Measurements from ENCODE around the gene IL5. TPM values are rescaled to one million over a fixed set of nuclear protein-coding genes. Genes with fewer than 3 reads are reported as not detected.

The IL5 gene
- total RNA-seq, 1 donor from 2014 or later, result not detected

DNA sequence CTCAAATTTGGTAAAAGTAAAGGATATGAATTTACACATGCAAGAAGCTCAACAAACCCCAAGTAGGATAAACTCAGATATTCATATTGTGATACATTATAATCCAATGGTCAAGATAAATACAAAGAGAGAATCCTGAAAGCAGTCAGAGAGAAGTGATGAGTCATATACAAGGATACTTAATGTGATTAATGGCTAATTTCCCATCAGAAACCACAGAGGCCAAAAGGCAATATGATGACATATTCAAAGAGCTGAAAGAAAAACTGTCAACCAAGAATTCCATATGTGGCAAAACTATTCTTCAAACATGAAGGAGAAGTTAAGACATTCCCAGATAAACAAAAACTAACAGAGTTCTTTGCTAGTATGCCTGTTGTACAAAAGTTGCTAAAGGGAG, 33.2 kb downstream of the IL5 start:
- peaks cover 9% of the 10 kb centered on the region for H3K9me3 ChIP-seq (replicated peaks)
- no peaks in the 10 kb centered on the region for H3K36me3 ChIP-seq
- no peak overlapping the region for H3K27ac ChIP-seq (replicated peaks)
- H3K4me1 ChIP-seq, result peaks cover 16% of the 10 kb centered on the region
- intact Hi-C loops (cut with micrococcal nuclease), result no loop called here
- H3K4me3 ChIP-seq, result no peak overlapping the region
- no peak for DNase-seq
- H3K27me3 ChIP-seq (ENCODE audit: low read depth), result no peaks in the 10 kb centered on the region
- TF ChIP-seq, protein P1, sequence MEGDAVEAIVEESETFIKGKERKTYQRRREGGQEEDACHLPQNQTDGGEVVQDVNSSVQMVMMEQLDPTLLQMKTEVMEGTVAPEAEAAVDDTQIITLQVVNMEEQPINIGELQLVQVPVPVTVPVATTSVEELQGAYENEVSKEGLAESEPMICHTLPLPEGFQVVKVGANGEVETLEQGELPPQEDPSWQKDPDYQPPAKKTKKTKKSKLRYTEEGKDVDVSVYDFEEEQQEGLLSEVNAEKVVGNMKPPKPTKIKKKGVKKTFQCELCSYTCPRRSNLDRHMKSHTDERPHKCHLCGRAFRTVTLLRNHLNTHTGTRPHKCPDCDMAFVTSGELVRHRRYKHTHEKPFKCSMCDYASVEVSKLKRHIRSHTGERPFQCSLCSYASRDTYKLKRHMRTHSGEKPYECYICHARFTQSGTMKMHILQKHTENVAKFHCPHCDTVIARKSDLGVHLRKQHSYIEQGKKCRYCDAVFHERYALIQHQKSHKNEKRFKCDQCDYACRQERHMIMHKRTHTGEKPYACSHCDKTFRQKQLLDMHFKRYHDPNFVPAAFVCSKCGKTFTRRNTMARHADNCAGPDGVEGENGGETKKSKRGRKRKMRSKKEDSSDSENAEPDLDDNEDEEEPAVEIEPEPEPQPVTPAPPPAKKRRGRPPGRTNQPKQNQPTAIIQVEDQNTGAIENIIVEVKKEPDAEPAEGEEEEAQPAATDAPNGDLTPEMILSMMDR (IDR thresholded peaks at IDR 0.05; ENCODE audit: borderline replicate concordance), result no peak

DNA sequence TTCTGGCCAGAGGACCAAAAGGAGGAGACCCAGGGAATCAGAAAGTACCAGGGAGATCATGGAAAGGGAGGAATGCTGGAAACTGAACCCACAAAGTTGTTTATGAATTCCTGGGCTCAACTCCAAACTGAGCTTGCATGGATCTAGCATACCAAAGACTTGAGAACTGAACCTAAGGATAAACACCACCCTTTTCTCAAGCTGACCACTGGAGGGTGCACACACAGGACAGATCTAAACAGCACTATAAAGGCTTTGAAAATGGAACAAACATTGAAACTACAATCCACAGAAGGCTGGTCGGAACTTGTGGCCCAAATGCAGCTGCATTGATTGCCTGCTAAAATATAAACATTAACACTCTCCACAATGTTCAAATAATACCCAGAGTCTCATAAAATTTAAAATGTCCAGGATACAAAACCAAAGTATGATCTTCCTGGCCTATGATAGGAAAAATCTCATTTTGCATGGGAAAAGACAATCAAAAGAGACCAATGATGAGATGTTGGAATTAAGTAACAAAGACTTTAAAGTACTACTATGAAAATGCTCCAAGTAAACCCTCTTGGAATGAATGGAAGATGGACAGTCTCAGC, 37.1 kb downstream of the IL5 start:
- intact Hi-C loops (cut with micrococcal nuclease), result no loop called here
- H3K27ac ChIP-seq (replicated peaks), result no peak overlapping the region

DNA sequence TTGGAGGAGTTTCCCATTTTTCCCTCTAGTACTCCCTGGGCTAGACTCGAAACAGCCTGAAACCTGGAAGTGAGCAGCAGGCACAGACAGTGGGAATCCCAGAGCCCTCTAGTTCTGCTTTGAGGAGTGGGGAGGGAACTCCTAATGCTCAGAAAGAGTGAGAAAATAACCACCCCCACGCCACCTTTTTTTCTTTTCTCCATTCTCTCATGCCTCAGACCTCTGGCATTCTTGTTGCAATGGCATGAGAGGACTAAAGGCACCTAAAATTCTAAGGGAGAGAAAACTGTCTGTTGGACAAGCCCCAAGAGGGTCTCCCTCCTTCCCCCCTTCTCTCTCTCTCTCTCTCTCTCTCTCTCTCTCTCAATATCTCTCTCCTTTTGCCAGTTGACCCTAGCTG, 37.7 kb downstream of the IL5 start:
- H3K36me3 ChIP-seq, result no peaks in the 10 kb centered on the region
- peaks cover 53% of the 10 kb centered on the region for H3K4me1 ChIP-seq
- H3K4me3 ChIP-seq, result no peak overlapping the region
- intact Hi-C loops (cut with micrococcal nuclease), result no loop called here
- no peaks in the 10 kb centered on the region for H3K9me3 ChIP-seq (replicated peaks)
- DNase-seq, result no peak
- TF ChIP-seq, protein P1 (IDR thresholded peaks at IDR 0.05; ENCODE audit: borderline replicate concordance), result no peak
- no peaks in the 10 kb centered on the region for H3K27me3 ChIP-seq (ENCODE audit: low read depth)
- no peak overlapping the region for H3K27ac ChIP-seq (replicated peaks)

More for the DNA sequence above, 37.1 kb downstream of the IL5 start:
- Histone ChIP-seq H3K4me1 (peaks cover 47% of the 10 kb centered on the region), H3K27me3 (ENCODE audit: low read depth) (no peaks in the 10 kb centered on the region), H3K36me3 (no peaks in the 10 kb centered on the region), H3K9me3 (replicated peaks) (no peaks in the 10 kb centered on the region), H3K4me3 (no peak overlapping the region)
- TF ChIP-seq, protein P1 (IDR thresholded peaks at IDR 0.05; ENCODE audit: borderline replicate concordance), result peak; percentile 58
- no peak for DNase-seq

DNA sequence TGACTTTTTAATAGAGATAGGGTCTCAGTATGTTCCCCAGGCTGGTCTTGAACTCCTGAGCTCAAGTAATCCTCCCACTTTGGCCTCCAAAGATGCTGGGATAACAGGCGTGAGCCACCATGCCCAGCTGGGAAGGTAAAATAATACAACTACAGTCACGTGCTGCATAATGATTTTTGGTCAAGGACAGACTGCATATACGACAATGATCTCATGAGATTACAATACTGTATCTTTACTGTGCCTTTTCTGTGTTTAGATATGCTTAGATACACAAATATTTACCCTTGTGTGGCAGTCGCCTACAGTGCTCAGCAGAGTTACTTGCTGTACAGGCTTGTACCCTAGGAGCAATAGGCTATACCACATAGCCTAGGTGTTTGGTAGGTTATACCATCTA, 38.6 kb downstream of the IL5 start:
- H3K4me1 ChIP-seq, result peaks cover 57% of the 10 kb centered on the region
- TF ChIP-seq, protein P1 (IDR thresholded peaks at IDR 0.05; ENCODE audit: borderline replicate concordance), result no peak
- no peak for DNase-seq
- no peak overlapping the region for H3K27ac ChIP-seq (replicated peaks)
- no peaks in the 10 kb centered on the region for H3K27me3 ChIP-seq (ENCODE audit: low read depth)
- no peak overlapping the region for H3K4me3 ChIP-seq
- no peaks in the 10 kb centered on the region for H3K36me3 ChIP-seq
- H3K9me3 ChIP-seq (replicated peaks), result no peaks in the 10 kb centered on the region
- intact Hi-C loops (cut with micrococcal nuclease), result no loop called here

DNA sequence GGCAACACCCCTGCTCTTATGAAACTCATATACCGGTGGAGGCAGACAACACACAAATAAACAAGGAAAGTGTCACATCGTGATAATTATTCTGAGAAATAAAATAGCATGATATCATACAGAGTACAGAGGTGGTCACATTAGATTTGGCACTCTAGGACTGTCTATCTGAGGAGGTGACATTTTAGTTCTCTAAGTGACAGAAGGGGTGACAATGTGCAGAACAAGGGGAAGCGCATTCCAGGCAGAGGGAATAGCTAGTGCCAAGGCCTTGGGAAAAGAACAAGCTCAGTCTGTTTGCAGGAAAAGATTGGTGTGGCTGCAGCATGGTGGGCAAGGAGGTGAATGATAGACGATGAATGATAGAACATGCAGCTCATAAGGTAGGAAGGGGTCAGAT, 40.1 kb downstream of the IL5 start:
- TF ChIP-seq, protein P1 (IDR thresholded peaks at IDR 0.05; ENCODE audit: borderline replicate concordance), result no peak
- H3K4me3 ChIP-seq, result no peak overlapping the region
- no peaks in the 10 kb centered on the region for H3K36me3 ChIP-seq
- no peaks in the 10 kb centered on the region for H3K9me3 ChIP-seq (replicated peaks)
- peak overlapping the region; percentile 99 for H3K27ac ChIP-seq (replicated peaks)
- peaks cover 59% of the 10 kb centered on the region for H3K4me1 ChIP-seq
- intact Hi-C loops (cut with micrococcal nuclease), result no loop called here
- H3K27me3 ChIP-seq (ENCODE audit: low read depth), result no peaks in the 10 kb centered on the region
- DNase-seq, result no peak

Measured in left ventricle myocardium inferior (tissue), 1 donor.